GM23338 (cell line): ENCODE data around the gene SPATS2.

Source experiments
- EZH2 ChIP-seq: fragments of 200-600 bp; sonication (generic); IDR thresholded peaks from one replicate; pipeline ENCODE4 v1.8.0; 2017; ENCODE audit warnings: antibody characterized with exemption, mild to moderate bottlenecking, low read depth; ENCODE audit not compliant: unreplicated experiment
- EZH2phosphoT487 ChIP-seq: fragments of 200-600 bp; sonication (generic); IDR thresholded peaks from one replicate; pipeline ENCODE4 v1.8.1; 2018; ENCODE audit warnings: antibody characterized with exemption; ENCODE audit not compliant: unreplicated experiment
- JUNB ChIP-seq: IDR thresholded peaks from one replicate; pipeline ENCODE4 v1.6.1; 2016; ENCODE audit warnings: antibody characterized with exemption; ENCODE audit not compliant: unreplicated experiment
- NANOG ChIP-seq: IDR thresholded peaks from 2 replicates; pipeline ENCODE4 v1.6.1; 2016; ENCODE audit warnings: antibody characterized with exemption, borderline replicate concordance
- POLR2AphosphoS5 ChIP-seq: IDR thresholded peaks from 2 replicates; pipeline ENCODE4 v1.6.1; 2016; ENCODE audit warnings: antibody characterized with exemption, low read depth
- TF ChIP-seq, protein P1 (sequence below), 2 experiments: fragments of 200-600 bp in 1 of 2; sonication (generic) in 1 of 2; conservative IDR thresholded peaks; 2 replicates each; pipeline versions ENCODE4 v1.5.1 to v1.6.1; 2016 to 2017; ENCODE audit warnings: antibody characterized with exemption in 2 of 2, low read depth in 2 of 2, mild to moderate bottlenecking in 2 of 2, moderate library complexity in 1 of 2
- TF ChIP-seq, protein P2 (sequence below): IDR thresholded peaks from one replicate; pipeline ENCODE4 v1.6.1; 2018; ENCODE audit warnings: antibody characterized with exemption; ENCODE audit not compliant: unreplicated experiment

DNA sequence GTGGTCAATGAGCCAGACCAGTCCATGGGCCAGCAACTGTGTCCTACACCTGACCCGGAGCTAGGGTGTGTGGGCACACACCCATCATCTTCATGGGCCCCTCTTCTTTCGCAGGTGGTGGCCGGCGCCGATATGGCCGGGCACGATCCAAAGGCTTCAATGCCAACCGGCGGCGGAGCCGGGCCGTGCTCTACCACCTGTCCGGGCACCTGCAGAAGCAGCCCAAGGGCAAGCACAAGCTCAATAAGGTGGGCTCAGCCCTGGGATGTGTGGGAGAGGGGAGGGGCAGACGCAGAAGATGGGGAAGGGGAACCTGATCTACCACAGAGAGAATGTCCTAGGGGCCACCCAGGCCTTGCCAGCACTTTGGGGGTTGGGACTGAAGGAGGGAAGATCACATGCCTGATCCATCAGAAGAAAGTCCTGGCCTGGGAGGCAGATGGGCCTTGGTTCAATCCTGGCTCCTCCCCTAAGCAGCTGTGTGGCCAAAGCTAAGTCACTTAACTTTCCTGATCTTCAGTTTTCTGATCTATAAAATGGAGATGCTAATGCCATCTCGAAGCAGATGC, 175.4 kb downstream of the SPATS2 start:
- TF ChIP-seq, protein P1, sequence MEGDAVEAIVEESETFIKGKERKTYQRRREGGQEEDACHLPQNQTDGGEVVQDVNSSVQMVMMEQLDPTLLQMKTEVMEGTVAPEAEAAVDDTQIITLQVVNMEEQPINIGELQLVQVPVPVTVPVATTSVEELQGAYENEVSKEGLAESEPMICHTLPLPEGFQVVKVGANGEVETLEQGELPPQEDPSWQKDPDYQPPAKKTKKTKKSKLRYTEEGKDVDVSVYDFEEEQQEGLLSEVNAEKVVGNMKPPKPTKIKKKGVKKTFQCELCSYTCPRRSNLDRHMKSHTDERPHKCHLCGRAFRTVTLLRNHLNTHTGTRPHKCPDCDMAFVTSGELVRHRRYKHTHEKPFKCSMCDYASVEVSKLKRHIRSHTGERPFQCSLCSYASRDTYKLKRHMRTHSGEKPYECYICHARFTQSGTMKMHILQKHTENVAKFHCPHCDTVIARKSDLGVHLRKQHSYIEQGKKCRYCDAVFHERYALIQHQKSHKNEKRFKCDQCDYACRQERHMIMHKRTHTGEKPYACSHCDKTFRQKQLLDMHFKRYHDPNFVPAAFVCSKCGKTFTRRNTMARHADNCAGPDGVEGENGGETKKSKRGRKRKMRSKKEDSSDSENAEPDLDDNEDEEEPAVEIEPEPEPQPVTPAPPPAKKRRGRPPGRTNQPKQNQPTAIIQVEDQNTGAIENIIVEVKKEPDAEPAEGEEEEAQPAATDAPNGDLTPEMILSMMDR (conservative IDR thresholded peaks at IDR 0.05; ENCODE audit: low read depth in 2 of 2) = no peak
- no peak for TF ChIP-seq POLR2AphosphoS5
- no peak for TF ChIP-seq EZH2
- TF ChIP-seq, protein P2, sequence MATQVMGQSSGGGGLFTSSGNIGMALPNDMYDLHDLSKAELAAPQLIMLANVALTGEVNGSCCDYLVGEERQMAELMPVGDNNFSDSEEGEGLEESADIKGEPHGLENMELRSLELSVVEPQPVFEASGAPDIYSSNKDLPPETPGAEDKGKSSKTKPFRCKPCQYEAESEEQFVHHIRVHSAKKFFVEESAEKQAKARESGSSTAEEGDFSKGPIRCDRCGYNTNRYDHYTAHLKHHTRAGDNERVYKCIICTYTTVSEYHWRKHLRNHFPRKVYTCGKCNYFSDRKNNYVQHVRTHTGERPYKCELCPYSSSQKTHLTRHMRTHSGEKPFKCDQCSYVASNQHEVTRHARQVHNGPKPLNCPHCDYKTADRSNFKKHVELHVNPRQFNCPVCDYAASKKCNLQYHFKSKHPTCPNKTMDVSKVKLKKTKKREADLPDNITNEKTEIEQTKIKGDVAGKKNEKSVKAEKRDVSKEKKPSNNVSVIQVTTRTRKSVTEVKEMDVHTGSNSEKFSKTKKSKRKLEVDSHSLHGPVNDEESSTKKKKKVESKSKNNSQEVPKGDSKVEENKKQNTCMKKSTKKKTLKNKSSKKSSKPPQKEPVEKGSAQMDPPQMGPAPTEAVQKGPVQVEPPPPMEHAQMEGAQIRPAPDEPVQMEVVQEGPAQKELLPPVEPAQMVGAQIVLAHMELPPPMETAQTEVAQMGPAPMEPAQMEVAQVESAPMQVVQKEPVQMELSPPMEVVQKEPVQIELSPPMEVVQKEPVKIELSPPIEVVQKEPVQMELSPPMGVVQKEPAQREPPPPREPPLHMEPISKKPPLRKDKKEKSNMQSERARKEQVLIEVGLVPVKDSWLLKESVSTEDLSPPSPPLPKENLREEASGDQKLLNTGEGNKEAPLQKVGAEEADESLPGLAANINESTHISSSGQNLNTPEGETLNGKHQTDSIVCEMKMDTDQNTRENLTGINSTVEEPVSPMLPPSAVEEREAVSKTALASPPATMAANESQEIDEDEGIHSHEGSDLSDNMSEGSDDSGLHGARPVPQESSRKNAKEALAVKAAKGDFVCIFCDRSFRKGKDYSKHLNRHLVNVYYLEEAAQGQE = no peak
- no peak for TF ChIP-seq NANOG
- TF ChIP-seq EZH2phosphoT487 = no peak
- TF ChIP-seq JUNB = no peak
